ENCODE measurements around the gene GLCCI1.
"Not testable (repeated sequence)": the region's sequence is repeated elsewhere in the genome, so short reads cannot be mapped to it uniquely, and the experiment has no call there.

Gene GLCCI1

DNA sequence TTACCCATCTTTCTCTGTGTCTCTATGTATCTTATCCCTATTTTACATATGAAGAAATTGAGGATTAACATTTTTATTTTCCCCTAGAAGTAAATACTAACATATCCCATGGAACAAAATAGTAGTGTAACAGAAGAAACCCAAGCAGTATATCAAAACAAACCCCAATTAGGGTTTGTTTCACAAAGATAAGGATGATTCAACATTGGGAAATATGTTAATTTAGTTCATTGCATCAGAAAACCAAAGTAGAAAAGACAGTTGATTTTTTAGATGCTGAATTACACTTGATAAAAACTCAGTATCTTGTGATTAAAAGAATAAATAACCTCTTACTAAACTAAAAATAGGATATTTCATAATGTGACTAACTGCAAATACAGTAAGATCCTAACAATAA lies 87.8 kb downstream of the GLCCI1 start:
- DNase-seq = no peak

GRCh38 chr7:8057566-8057965 lies 89.0 kb downstream of the GLCCI1 start:
- no peak for DNase-seq

DNA sequence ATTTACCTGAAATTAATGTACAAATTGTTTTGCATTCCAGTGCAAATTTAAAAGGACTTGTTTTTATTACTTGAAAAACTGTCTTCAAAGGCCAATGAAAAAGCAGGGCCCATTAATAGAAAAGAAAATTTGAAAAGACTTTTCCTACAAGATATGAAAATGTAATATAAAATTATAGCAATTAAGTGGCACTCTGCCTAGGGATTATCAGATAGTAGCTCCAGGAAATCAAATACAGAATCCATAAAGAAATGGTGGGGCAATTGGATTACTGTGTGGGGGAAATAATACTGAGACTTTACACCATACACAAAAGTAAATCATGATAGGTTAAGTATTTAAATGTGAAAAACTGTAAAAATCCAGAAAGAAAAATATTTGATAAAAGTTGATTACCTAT lies 89.7 kb downstream of the GLCCI1 start:
- DNase-seq = no peak

GRCh38 chr7:8058852-8059251 lies 90.3 kb downstream of the GLCCI1 start:
- DNase-seq = no peak

DNA sequence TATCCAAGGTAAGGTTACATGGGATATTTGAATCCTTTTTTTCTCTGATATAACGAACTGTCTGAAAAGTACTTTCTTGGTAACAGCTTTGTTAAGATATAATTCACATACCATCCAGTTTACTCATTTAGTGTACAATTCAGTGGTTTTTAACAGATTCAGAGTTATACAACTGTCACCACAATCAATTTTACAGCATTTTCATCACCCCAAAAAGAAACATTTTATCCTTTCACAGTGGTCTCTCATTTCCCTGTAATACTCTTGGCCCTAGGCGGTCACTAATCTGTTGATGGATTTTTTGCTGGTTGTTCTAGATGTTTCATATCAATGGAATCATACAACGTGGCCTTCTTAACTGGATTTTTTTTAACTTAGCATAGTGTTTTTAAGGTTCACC lies 91.6 kb downstream of the GLCCI1 start:
- no peak for DNase-seq

- DNase-seq = not testable (repeated sequence)
Observed at GRCh38 chr7:8063300-8063699, 94.7 kb downstream of the GLCCI1 start.

DNA sequence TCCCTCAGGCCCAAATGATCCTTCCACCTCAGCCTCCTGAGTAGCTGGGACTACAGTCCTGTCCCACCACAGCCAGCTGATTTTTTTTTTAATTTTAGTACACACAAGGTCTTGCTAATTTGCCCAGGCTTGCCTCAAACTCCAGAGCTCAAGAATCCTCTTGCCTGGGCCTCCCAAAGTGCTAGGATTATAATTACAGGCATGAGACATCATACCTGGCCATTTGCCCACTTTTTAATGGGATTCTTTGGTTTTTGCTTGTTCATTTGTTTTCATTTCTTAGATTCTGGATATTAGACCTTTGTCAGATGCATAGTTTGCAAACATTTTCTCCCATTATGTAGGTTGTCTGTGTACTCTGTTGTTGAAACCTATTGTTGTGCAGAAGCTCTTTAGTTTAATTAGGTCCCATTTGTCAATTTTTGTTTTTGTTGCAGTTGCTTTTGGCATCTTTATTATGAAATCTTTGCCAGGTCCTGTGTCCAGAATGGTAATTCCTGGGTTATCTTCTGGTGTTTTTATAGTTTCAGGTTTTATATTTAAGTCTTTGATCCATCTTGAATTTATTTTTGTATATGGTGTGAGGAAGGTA lies 95.2 kb downstream of the GLCCI1 start:
- no peak for DNase-seq

GRCh38 chr7:8064828-8065227 lies 96.2 kb downstream of the GLCCI1 start:
- DNase-seq = no peak

DNA sequence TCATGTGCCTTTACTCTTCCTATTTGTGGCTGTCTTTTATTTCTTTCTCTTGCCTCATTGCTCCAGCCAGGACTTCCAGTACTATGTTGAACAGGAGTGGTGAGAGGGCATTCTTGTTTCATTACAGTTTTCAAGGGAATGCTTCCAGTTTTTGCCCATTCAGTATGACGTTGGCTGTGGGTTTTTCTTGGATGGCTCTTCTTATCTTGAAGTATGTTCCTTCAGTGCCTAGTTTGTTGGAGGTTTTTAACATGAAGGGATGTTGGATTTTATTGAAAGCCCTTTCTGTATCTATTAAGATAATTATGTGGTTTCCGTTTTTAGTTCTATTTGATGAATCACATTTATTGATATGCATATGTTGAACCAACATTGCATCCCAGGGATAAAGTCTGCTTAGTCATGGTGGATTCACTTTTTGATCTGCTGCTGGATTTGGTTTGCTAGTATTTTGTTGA lies 96.8 kb downstream of the GLCCI1 start:
- DNase-seq = no peak

DNA sequence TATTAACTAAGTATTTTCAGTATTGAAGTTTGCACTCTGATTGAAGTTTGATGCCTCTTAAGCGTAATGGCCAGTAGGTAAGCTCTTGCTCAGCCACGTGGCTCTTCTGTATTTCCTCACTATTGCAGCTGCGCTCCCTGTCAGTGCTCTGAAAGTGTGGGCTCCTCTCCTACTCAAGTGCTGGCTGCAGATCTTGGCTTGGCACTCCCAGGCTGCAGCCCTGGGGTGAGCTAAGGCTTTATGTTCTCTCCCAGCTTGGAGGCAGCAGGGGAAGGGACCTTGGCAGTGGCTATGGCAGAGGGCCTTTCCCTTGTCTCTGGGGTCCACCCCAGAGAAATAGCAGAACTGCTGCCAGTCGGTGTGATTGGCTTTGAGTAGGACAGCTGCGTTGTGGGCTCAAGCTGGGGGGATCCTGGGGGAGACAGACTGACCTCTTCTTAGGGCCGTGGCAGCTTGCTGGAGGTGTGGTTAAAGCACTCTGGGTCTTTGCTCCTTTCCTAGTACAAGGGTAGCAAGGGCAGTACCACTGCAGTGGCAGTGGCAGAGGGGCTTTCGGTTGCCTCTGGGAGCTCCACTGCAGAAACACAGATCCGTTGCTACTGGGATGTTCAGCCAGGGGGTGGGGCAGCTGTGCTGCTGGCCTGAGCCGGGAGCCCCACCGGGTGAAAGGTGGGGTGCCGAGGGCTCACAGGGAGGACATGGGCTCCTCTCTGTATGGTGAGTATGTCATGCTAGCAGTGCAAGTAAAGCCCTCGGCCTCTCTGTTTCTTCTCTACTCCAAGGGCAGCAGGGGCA lies 100.5 kb downstream of the GLCCI1 start:
- DNase-seq = no peak

GRCh38 chr7:8070451-8071180 lies 102.0 kb downstream of the GLCCI1 start:
- no peak for DNase-seq

DNA sequence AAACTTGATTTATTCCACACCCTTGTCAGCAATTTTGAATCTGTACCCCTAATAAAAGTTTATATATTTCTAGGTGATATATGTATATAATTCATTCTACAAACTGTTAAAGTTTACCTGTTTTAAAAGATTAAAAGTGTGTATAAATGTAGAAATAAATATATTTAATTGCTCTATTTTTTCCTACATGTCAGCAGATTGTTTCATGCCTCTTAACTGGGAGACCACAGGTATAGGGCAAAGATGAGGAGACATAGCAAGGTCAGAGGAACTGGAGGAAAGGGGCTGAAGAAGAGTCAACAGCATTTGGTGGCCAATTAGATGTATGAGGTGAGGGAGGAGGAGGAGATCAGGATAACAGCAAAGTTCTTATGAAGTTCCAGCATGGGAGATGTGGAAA lies 109.8 kb downstream of the GLCCI1 start:
- DNase-seq = no peak

GRCh38 chr7:8082762-8083161 lies 114.2 kb downstream of the GLCCI1 start:
- no peak for DNase-seq

DNA sequence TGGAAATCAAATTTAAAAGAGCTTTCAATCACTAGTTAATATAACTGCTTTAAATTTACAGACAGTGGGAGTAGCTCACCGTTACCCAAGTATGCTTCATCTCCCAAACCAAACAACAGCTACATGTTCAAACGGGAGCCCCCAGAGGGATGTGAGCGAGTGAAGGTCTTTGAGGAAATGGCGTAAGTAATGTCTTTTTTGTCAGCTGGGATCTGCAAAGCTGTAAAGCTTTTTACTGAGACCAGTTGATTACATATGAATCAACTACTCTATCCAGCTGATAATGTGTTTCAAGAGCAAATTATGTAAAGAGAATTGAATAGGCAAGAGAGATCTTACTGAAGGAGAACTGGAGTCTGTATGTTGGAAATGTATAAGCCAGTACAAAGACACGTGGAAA lies 116.2 kb downstream of the GLCCI1 start:
- no peak for DNase-seq

GRCh38 chr7:8085420-8085819 lies 116.8 kb downstream of the GLCCI1 start:
- no peak for DNase-seq

DNA sequence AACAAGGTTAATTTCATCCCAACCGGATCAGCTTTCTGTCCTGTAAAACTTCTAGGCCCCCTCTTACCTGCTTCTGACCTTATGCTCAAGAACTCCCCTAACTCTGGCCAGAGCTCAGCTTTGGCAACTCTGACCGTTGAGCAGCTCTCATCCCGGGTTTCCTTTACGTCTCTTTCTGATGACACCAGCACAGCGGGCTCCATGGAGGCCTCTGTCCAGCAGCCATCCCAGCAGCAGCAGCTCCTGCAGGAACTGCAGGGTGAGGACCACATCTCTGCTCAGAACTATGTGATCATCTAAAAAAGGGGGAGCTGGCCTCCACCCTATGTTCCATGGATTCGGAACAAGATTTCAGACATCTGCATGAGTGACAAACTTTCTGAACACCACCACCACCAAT lies 117.6 kb downstream of the GLCCI1 start:
- no peak for DNase-seq

DNA sequence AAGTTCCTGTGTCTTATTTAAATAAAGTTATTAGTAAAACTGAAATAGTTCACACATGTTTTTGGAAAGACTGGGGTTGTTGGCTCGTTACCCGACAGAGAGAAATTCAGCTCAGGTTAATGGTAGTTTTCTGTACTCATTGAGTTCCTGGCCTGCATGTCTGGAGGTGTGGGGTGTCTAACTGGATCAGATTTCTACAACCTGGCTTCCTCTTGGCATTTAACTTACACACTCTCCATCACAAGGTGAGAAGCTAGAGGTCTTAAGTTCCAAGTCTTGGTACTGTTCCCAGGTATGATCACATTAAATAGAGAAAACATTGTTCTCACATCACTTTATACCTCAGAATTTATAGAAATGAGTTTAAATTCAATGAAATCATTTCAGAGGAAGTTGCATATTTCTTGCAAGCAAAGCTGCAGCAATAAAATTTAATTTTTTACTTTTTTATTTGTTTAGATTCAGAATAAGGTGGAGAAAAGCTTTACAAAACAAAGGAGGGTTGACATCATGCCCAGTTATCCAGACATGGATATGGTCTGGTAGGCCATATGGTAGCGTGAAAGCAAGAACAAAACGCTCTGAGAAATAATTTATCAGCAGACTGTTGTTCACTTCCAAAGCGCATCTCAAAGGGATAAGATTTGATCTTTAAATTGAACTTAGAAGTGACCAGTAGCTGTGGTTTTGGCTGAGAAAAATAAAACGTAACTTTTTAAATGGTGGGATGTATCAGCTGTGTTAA lies 120.6 kb downstream of the GLCCI1 start:
- no peak for DNase-seq

- no peak for DNase-seq
Observed at GRCh38 chr7:8092140-8092539, 123.5 kb downstream of the GLCCI1 start.

- no peak for DNase-seq
Observed at GRCh38 chr7:8094164-8095140, 125.9 kb downstream of the GLCCI1 start.

DNA sequence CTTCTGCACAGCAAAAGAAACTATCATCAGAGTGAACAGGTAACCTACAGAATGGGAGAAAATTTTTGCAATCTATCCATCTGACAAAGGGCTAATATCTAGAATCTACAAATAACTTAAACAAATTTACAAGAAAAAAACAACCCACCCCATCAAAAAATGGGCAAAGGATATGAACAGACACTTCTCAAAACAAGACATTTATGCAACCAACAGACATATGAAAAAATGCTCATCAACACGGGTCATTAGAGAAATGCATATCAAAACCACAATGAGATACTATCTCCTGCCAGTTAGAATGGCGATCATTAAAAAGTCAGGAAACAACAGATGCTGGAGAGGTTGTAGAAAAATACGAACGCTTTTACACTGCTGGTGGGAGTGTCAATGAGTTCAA lies 132.7 kb downstream of the GLCCI1 start:
- not testable (repeated sequence) for DNase-seq

DNA sequence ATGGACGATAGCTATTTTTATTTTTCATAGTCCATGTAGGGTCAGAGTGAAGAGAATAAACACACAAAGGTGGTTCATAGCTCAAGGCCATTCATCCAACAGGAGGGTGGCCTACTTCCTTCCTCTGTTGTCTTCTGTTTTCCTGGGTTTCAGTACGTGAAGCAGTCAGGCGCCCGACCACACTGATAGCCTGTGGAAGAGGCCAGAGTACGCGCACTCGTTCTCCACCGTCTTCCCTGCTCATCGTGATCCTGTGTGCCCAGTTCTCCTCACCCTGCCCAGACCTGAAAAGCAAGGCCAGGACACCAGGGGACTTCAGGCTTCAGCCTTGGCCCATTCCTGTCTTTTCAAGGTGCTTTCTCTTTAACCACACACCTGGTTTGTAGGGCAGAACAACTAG lies 134.7 kb downstream of the GLCCI1 start:
- no peak for DNase-seq
